NAMALWA (cell line): Measurements from ENCODE around the gene SLC25A43.
"Not testable (repeated sequence)": the region's sequence is repeated elsewhere in the genome, so short reads cannot be mapped to it uniquely, and the experiment has no call there.

Experiments
- DNase-seq: peaks from one replicate; pipeline ENCODE4 v3.0.0-alpha.2; 2015; ENCODE audit warnings: low spot score

Gene SLC25A43

GRCh38 chrX:119410027-119410819, 11.1 kb downstream of the SLC25A43 start:
- DNase-seq, result no peak

GRCh38 chrX:119410854-119411253, 11.7 kb downstream of the SLC25A43 start:
- no peak for DNase-seq

GRCh38 chrX:119411959-119412358, 12.8 kb downstream of the SLC25A43 start:
- DNase-seq, result no peak

- no peak for DNase-seq
Observed at GRCh38 chrX:119417376-119417775, 18.2 kb downstream of the SLC25A43 start.

- peak; percentile 32 for DNase-seq
Observed at GRCh38 chrX:119417842-119418241, 18.7 kb downstream of the SLC25A43 start.

- no peak for DNase-seq
Observed at GRCh38 chrX:119419146-119419545, 20.0 kb downstream of the SLC25A43 start.

- no peak for DNase-seq
Observed at GRCh38 chrX:119419898-119420297, 20.8 kb downstream of the SLC25A43 start.

GRCh38 chrX:119421016-119421705, 22.0 kb downstream of the SLC25A43 start:
- no peak for DNase-seq

- DNase-seq, result no peak
Observed at GRCh38 chrX:119423631-119424030, 24.5 kb downstream of the SLC25A43 start.

- no peak for DNase-seq
Observed at GRCh38 chrX:119424999-119425398, 25.9 kb downstream of the SLC25A43 start.

- DNase-seq, result peak; percentile 58
Observed at GRCh38 chrX:119427024-119427794, 28.1 kb downstream of the SLC25A43 start.

- DNase-seq, result no peak
Observed at GRCh38 chrX:119427795-119428185, 28.7 kb downstream of the SLC25A43 start.

GRCh38 chrX:119429471-119429870, 30.3 kb downstream of the SLC25A43 start:
- DNase-seq, result no peak

GRCh38 chrX:119441295-119441694, 42.2 kb downstream of the SLC25A43 start:
- not testable (repeated sequence) for DNase-seq

GRCh38 chrX:119442286-119442685, 43.1 kb downstream of the SLC25A43 start:
- DNase-seq, result no peak

GRCh38 chrX:119453202-119453601, 54.1 kb downstream of the SLC25A43 start:
- no peak for DNase-seq

GRCh38 chrX:119455264-119455663, 56.1 kb downstream of the SLC25A43 start:
- no peak for DNase-seq

- no peak for DNase-seq
Observed at GRCh38 chrX:119459181-119459580, 60.0 kb downstream of the SLC25A43 start.

- DNase-seq, result no peak
Observed at GRCh38 chrX:119465555-119465954, 66.4 kb downstream of the SLC25A43 start.

GRCh38 chrX:119466970-119467369, 67.8 kb downstream of the SLC25A43 start:
- DNase-seq, result no peak

- no peak for DNase-seq
Observed at GRCh38 chrX:119467433-119467832, 68.3 kb downstream of the SLC25A43 start.

GRCh38 chrX:119467842-119468550, 68.9 kb downstream of the SLC25A43 start, which contains the start of gene SLC25A5:
TSS of gene SLC25A5 (plus strand) at chrX:119468444. CDS start at chrX:119468516, 72 bp downstream.
- peak; percentile 86 for DNase-seq
